K562 (cell line): ENCODE results near the gene STK4. TPM values are rescaled to one million over a fixed set of nuclear protein-coding genes. Genes with fewer than 3 reads are reported as not detected.

ENCODE experiments used
- AFF4 ChIP-seq: sonication (generic); formaldehyde crosslinking; IDR thresholded peaks from 2 replicates; pipeline ENCODE4 v1.8.0; 2023; ENCODE audit warnings: mild to moderate bottlenecking, missing genetic modification reagents
- FOXK2 ChIP-seq, 2 experiments: fragments of 450-650 bp; IDR thresholded peaks in 1 of 2; conservative IDR thresholded peaks in 1 of 2; 2 replicates each; pipeline ENCODE4 v1.6.1; 2016; ENCODE audit warnings: low read depth in 2 of 2, mild to moderate bottlenecking in 1 of 2
- LEF1 ChIP-seq: fragments of 450-650 bp; IDR thresholded peaks from 2 replicates; pipeline ENCODE4 v1.6.1; 2016; ENCODE audit warnings: mild to moderate bottlenecking
- POU5F1 ChIP-seq: fragments of 150-350 bp; IDR thresholded peaks from 2 replicates; pipeline ENCODE4 v1.6.1; 2014; ENCODE audit warnings: borderline replicate concordance, low read length, low read depth, mild to moderate bottlenecking; ENCODE audit not compliant: partially characterized antibody
- RBM22 ChIP-seq: fragments of 200-400 bp; formaldehyde crosslinking; IDR thresholded peaks from 2 replicates; pipeline ENCODE4 v1.6.1; 2018; ENCODE audit warnings: low read length, low read depth; ENCODE audit not compliant: poor library complexity, severe bottlenecking
- STAT5A ChIP-seq: IDR thresholded peaks from 2 replicates; pipeline ENCODE4 v1.6.1; 2012; ENCODE audit warnings: low read length, inconsistent platforms, borderline replicate concordance
- STAT6 ChIP-seq: sonication (generic); formaldehyde crosslinking; IDR thresholded peaks from 2 replicates; pipeline ENCODE4 v1.8.1; 2023; ENCODE audit warnings: mild to moderate bottlenecking, missing genetic modification reagents
- TBL1XR1 ChIP-seq, 2 experiments: IDR thresholded peaks; 2 replicates each; pipeline ENCODE4 v1.6.1; 2012; ENCODE audit warnings: improper control_type of control experiment in 2 of 2, low read length in 2 of 2, mild to moderate bottlenecking in 1 of 2
- VEZF1 ChIP-seq: fragments of 200-800 bp; sonication (Bioruptor generic); IDR thresholded peaks from 2 replicates; pipeline ENCODE4 v1.6.1; 2017; ENCODE audit warnings: missing genetic modification characterization, missing compliant biosample characterization
- ZBTB26 ChIP-seq: fragments of 450-650 bp; formaldehyde crosslinking; IDR thresholded peaks from 2 replicates; pipeline ENCODE4 v1.4.0; 2022; ENCODE audit warnings: missing genetic modification characterization
- ZNF146 ChIP-seq: IDR thresholded peaks from one replicate; pipeline ENCODE4 v1.6.1; 2018; ENCODE audit warnings: missing compliant biosample characterization; ENCODE audit not compliant: unreplicated experiment
- ZNF449 ChIP-seq: fragments of 250-450 bp; sonication (Bioruptor Pico); IDR thresholded peaks from 2 replicates; pipeline ENCODE4 v1.8.0; 2022; ENCODE audit warnings: moderate library complexity, mild to moderate bottlenecking, inconsistent platforms
- ZNF75A ChIP-seq: fragments of 450-650 bp; formaldehyde crosslinking; IDR thresholded peaks from 2 replicates; pipeline ENCODE4 v1.4.0; 2020; ENCODE audit warnings: mild to moderate bottlenecking
- polyA plus RNA-seq, 8 experiments: library from polyadenylated mRNA; depleted of rRNA in 4 of 8; stranded (reverse) in 5 of 8; unstranded in 3 of 8; fragments of >200 nt; fragmentation: Nextera tagmentation in 2 of 8; fragmentation: Illumina TruSeq in 1 of 8; extraction: Ambion mirVana in 2 of 8; extraction: Trizol in 1 of 8; gene quantifications; 2 replicates each; pipeline versions ENCODE4 v1.2.1 to v1.2.3, GENCODE V29; 2011 to 2014; ENCODE audit warnings: inconsistent platforms in 1 of 8, missing spikeins in 1 of 8
- total RNA-seq, 7 experiments: library from RNA; depleted of rRNA in 6 of 7; stranded (reverse); fragments of >200 nt in 6 of 7; fragmentation: Illumina TruSeq in 2 of 7; extraction: Trizol in 2 of 7; gene quantifications; 2 replicates each; pipeline versions ENCODE4 v1.2.1 to v1.2.3, GENCODE V29; 2011 to 2021; ENCODE audit warnings: low replicate concordance in 1 of 7
- TF ChIP-seq, protein P1 (sequence below): fragments of 250-450 bp; sonication (Bioruptor Pico); IDR thresholded peaks from 2 replicates; pipeline ENCODE4 v1.8.0; 2021; ENCODE audit warnings: moderate library complexity, mild to moderate bottlenecking, inconsistent platforms

STK4 gene
- total and polyA plus RNA-seq, 9 of the 15 experiments (the other 6 are each of a cell fraction or from before 2014, with no cell fraction given), result 11.9 to 30.6 (median 22.2) TPM

- peak; percentile 72 for TF ChIP-seq VEZF1 (CRISPR knock-in tag)
- no peak for TF ChIP-seq ZBTB26 (CRISPR knock-in tag)
- TF ChIP-seq AFF4 (CRISPR knock-in tag), result peak; percentile 76
- peak; percentile 17; the same call in 1 of the 2 replicates for TF ChIP-seq LEF1
- peak; percentile 73 for TF ChIP-seq RBM22
- TF ChIP-seq STAT5A, result no peak; the same call in 1 of the 2 replicates
- TF ChIP-seq STAT6 (CRISPR knock-in tag), result peak; percentile 63; the same call in 1 of the 2 replicates
- no peak for TF ChIP-seq ZNF75A (CRISPR knock-in tag)
- TF ChIP-seq, protein P1, sequence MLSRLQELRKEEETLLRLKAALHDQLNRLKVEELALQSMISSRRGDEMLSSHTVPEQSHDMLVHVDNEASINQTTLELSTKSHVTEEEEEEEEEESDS (CRISPR knock-in tag), result no peak
- TF ChIP-seq POU5F1, result no peak
- TF ChIP-seq ZNF449 (CRISPR knock-in tag), result no peak
- no peak for TF ChIP-seq ZNF146 (CRISPR knock-in tag)
- peak; percentile 77 to 87 for TF ChIP-seq FOXK2 (conservative IDR thresholded peaks at IDR 0.05 in 1 of 2, IDR thresholded peaks at IDR 0.05 in 1 of 2; ENCODE audit: low read depth in 2 of 2)
- TF ChIP-seq TBL1XR1 (IDR thresholded peaks at IDR 0.05; ENCODE audit: low read length in 2 of 2), result peak; percentile 13 to 43; a peak in 1 of 4 replicates
These were observed at the start of gene STK4 (continued) for GRCh38 chr20:44966030-44966961.
